ENCODE data around the gene ABCG2.

The ABCG2 gene

GRCh38 chr4:88091378-88091777 lies 67.1 kb downstream of the ABCG2 start:
- Histone ChIP-seq H3K9me3 (ENCODE audit: control insufficient read depth, insufficient read depth, low read depth, low read length) (no peaks in the 10 kb centered on the region), H3K27ac (ENCODE audit: extremely low read depth, low read depth, low read length) (no peak overlapping the region), H3K4me1 (ENCODE audit: control insufficient read depth, insufficient read depth, low read length) (no peaks in the 10 kb centered on the region), H3K36me3 (ENCODE audit: control insufficient read depth in 2 of 2, insufficient read depth in 1 of 2, low read length in 2 of 2) (no peaks in the 10 kb centered on the region), H3K4me3 (ENCODE audit: low read depth, low read length) (no peak overlapping the region)
- ChIA-PET POLR2A (no interaction called here), CTCF (no interaction called here)
- TF ChIP-seq, protein P1, sequence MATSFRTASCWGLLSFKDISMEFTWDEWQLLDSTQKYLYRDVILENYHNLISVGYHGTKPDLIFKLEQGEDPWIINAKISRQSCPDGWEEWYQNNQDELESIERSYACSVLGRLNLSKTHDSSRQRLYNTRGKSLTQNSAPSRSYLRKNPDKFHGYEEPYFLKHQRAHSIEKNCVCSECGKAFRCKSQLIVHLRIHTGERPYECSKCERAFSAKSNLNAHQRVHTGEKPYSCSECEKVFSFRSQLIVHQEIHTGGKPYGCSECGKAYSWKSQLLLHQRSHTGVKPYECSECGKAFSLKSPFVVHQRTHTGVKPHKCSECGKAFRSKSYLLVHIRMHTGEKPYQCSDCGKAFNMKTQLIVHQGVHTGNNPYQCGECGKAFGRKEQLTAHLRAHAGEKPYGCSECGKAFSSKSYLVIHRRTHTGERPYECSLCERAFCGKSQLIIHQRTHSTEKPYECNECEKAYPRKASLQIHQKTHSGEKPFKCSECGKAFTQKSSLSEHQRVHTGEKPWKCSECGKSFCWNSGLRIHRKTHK (tag by site-specific recombination; IDR thresholded peaks at IDR 0.05): no peak
- TF ChIP-seq, protein P2, sequence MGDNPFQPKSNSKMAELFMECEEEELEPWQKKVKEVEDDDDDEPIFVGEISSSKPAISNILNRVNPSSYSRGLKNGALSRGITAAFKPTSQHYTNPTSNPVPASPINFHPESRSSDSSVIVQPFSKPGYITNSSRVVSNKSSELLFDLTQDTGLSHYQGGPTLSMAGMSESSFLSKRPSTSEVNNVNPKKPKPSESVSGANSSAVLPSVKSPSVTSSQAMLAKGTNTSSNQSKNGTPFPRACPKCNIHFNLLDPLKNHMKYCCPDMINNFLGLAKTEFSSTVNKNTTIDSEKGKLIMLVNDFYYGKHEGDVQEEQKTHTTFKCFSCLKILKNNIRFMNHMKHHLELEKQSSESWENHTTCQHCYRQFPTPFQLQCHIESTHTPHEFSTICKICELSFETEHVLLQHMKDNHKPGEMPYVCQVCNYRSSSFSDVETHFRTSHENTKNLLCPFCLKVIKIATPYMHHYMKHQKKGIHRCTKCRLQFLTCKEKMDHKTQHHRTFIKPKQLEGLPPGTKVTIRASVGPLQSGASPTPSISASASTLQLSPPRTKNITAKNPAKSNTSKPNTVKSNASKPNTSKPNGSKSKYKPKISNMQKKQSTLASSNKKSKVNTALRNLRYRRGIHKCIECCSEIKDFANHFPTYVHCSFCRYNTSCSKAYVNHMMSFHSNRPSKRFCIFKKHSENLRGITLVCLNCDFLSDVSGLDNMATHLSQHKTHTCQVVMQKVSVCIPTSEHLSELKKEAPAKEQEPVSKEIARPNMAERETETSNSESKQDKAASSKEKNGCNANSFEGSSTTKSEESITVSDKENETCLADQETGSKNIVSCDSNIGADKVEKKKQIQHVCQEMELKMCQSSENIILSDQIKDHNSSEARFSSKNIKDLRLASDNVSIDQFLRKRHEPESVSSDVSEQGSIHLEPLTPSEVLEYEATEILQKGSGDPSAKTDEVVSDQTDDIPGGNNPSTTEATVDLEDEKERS (tag by site-specific recombination; IDR thresholded peaks at IDR 0.05): no peak

DNA sequence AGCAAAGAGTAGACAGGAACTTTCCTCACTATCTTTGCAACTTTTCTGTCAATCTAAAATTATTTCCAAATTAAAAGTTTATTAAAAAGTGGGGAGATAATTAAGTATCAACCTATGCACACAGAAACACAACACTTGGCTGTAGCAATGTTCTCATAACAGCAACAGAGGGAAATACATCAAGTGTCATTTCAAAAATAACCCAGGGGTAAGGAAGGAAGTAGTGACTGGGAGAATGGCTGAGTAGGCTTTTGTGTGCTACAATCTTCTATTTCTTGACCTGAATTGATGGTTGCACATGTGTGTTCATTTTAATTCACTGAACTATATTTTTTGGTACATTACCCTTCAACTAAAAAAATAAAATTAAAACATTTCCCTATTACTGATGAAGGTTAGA lies 67.5 kb downstream of the ABCG2 start:
- Histone ChIP-seq H3K27ac (ENCODE audit: extremely low read depth, low read depth, low read length) (no peak overlapping the region), H3K36me3 (ENCODE audit: control insufficient read depth in 2 of 2, insufficient read depth in 1 of 2, low read length in 2 of 2) (no peaks in the 10 kb centered on the region), H3K9me3 (ENCODE audit: control insufficient read depth, insufficient read depth, low read depth, low read length) (no peaks in the 10 kb centered on the region), H3K4me1 (ENCODE audit: control insufficient read depth, insufficient read depth, low read length) (no peaks in the 10 kb centered on the region), H3K4me3 (ENCODE audit: low read depth, low read length) (no peak overlapping the region)
- CTCF ChIA-PET: no interaction called here
- POLR2A ChIA-PET: no interaction called here
- TF ChIP-seq GLI4 (tag by site-specific recombination; IDR thresholded peaks at IDR 0.05) (no peak), ZNF529 (tag by site-specific recombination; IDR thresholded peaks at IDR 0.05; ENCODE audit: insufficient replicate concordance) (no peak), SP3 (tag by site-specific recombination; IDR thresholded peaks at IDR 0.05) (no peak), ZNF571 (tag by site-specific recombination; IDR thresholded peaks at IDR 0.05) (no peak), ZNF221 (tag by site-specific recombination; IDR thresholded peaks at IDR 0.05; ENCODE audit: borderline replicate concordance) (no peak)
- TF ChIP-seq, protein P3, sequence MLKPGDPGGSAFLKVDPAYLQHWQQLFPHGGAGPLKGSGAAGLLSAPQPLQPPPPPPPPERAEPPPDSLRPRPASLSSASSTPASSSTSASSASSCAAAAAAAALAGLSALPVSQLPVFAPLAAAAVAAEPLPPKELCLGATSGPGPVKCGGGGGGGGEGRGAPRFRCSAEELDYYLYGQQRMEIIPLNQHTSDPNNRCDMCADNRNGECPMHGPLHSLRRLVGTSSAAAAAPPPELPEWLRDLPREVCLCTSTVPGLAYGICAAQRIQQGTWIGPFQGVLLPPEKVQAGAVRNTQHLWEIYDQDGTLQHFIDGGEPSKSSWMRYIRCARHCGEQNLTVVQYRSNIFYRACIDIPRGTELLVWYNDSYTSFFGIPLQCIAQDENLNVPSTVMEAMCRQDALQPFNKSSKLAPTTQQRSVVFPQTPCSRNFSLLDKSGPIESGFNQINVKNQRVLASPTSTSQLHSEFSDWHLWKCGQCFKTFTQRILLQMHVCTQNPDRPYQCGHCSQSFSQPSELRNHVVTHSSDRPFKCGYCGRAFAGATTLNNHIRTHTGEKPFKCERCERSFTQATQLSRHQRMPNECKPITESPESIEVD (tag by site-specific recombination; IDR thresholded peaks at IDR 0.05): no peak

- H3K4me1 ChIP-seq (ENCODE audit: control insufficient read depth, insufficient read depth, low read length): no peaks in the 10 kb centered on the region
- ChIA-PET POLR2A (no interaction called here), CTCF (interaction anchor here (0.7 kb wide), 1 partner anchor 49 kb away, joined by 3 read pairs; no protein-coding TSS in a partner anchor)
- no peak overlapping the region for H3K4me3 ChIP-seq (ENCODE audit: low read depth, low read length)
- no peak overlapping the region for H3K27ac ChIP-seq (ENCODE audit: extremely low read depth, low read depth, low read length)
- H3K9me3 ChIP-seq (ENCODE audit: control insufficient read depth, insufficient read depth, low read depth, low read length): no peaks in the 10 kb centered on the region
- TF ChIP-seq ZNF169 (tag by site-specific recombination; IDR thresholded peaks at IDR 0.05): no peak
- TF ChIP-seq, protein P1 (tag by site-specific recombination; IDR thresholded peaks at IDR 0.05): no peak
- TF ChIP-seq RBAK (tag by site-specific recombination; IDR thresholded peaks at IDR 0.05): no peak
- no peak for TF ChIP-seq ZNF311 (tag by site-specific recombination; IDR thresholded peaks at IDR 0.05; ENCODE audit: borderline replicate concordance)
- TF ChIP-seq BCL11A (tag by site-specific recombination; IDR thresholded peaks at IDR 0.05; ENCODE audit: low read depth): no peak
- TF ChIP-seq ZNF707 (tag by site-specific recombination; IDR thresholded peaks at IDR 0.05): no peak
- no peak for TF ChIP-seq ZNF266 (tag by site-specific recombination; IDR thresholded peaks at IDR 0.05; ENCODE audit: low read depth)
- no peaks in the 10 kb centered on the region for H3K36me3 ChIP-seq (ENCODE audit: control insufficient read depth in 2 of 2, insufficient read depth in 1 of 2, low read length in 2 of 2)
These were observed 71.4 kb downstream of the ABCG2 start for GRCh38 chr4:88087004-88087403.
